IMR-90 (cell line): ENCODE measurements around the gene SURF1. TPM values are rescaled to one million over a fixed set of nuclear protein-coding genes. Genes with fewer than 3 reads are reported as not detected.

Source experiments
- ATAC-seq: fragments of 200-7000 bp; cut with Tn5 transposase; 2 replicates; pipeline ENCODE4 v1.9.1; 2020; ENCODE audit warnings: low read depth, mild to moderate bottlenecking, moderate library complexity
- BruUV-seq: library from RNA; stranded (reverse); fragments of 400-500 nt; replicated peaks from 2 replicates; lab custom pipeline; 2021; lab: Mats Ljungman, UMichigan
- CTCF ChIA-PET: fragments of 300-600 bp; formaldehyde crosslinking; extraction: SDS; loops from one replicate; lab custom pipeline; 2021; ENCODE audit warnings: antibody characterized with exemption; lab: Yijun Ruan, JAX
- POLR2A ChIA-PET: fragments of 300-600 bp; sonication (Branson Sonifier 250); formaldehyde crosslinking; loops from one replicate; lab custom pipeline; 2022; ENCODE audit warnings: antibody characterized with exemption; ENCODE audit not compliant: unreplicated experiment; lab: Charles Lee
- DNase-seq: peaks from one replicate; pipeline ENCODE4 v3.0.0; 2013
- H2AFZ ChIP-seq: replicated peaks from 2 replicates; pipeline ENCODE3; 2013; ENCODE audit warnings: low read length, mild to moderate bottlenecking; ENCODE audit not compliant: poor library complexity
- H2AK5ac ChIP-seq: 2 replicates; pipeline ENCODE4 v1.6.1; 2013; ENCODE audit warnings: low read depth, low read length, inconsistent platforms
- H2AK9ac ChIP-seq: replicated peaks from 2 replicates; pipeline ENCODE3; 2013; ENCODE audit warnings: mild to moderate bottlenecking, low read depth, low read length, moderate library complexity; ENCODE audit not compliant: poor library complexity
- H2BK120ac ChIP-seq: 2 replicates; pipeline ENCODE4 v1.6.1; 2013; ENCODE audit warnings: low read depth, low read length, inconsistent platforms
- H2BK15ac ChIP-seq: 3 replicates; pipeline ENCODE4 v1.6.1; 2013; ENCODE audit warnings: low read depth, low read length, inconsistent platforms
- H2BK20ac ChIP-seq: 2 replicates; pipeline ENCODE4 v1.6.1; 2013; ENCODE audit warnings: low read depth, mild to moderate bottlenecking, inconsistent platforms, low read length, moderate library complexity
- H2BK5ac ChIP-seq: 2 replicates; pipeline ENCODE4 v1.6.1; 2013; ENCODE audit warnings: mild to moderate bottlenecking, low read depth, low read length, inconsistent platforms; ENCODE audit not compliant: poor library complexity, severe bottlenecking
- H3K14ac ChIP-seq: replicated peaks from 2 replicates; pipeline ENCODE4 v1.6.1; 2013; ENCODE audit warnings: low read depth, low read length, inconsistent platforms
- H3K18ac ChIP-seq: 2 replicates; pipeline ENCODE4 v1.6.1; 2013; ENCODE audit warnings: low read depth, low read length, control low read depth
- H3K23ac ChIP-seq: 2 replicates; pipeline ENCODE4 v1.6.1; 2013; ENCODE audit warnings: low read depth, low read length, inconsistent platforms
- H3K27ac ChIP-seq: 2 replicates; pipeline ENCODE4 v1.5.1; 2013; ENCODE audit warnings: mild to moderate bottlenecking, control low read depth, low read length; ENCODE audit not compliant: insufficient read depth
- H3K27me3 ChIP-seq: 2 replicates; pipeline ENCODE4 v1.6.1; 2013; ENCODE audit warnings: low read length; ENCODE audit not compliant: control insufficient read depth, insufficient read depth
- H3K36me3 ChIP-seq: 2 replicates; pipeline ENCODE4 v1.6.1; 2013; ENCODE audit warnings: low read length, mixed read lengths; ENCODE audit not compliant: control insufficient read depth, insufficient read depth
- H3K4ac ChIP-seq: 2 replicates; pipeline ENCODE4 v1.6.1; 2013; ENCODE audit warnings: low read depth, low read length, inconsistent platforms
- H3K4me1 ChIP-seq: 2 replicates; pipeline ENCODE4 v1.6.1; 2013; ENCODE audit warnings: low read length, mixed read lengths; ENCODE audit not compliant: control insufficient read depth, insufficient read depth
- H3K4me2 ChIP-seq: 2 replicates; pipeline ENCODE4 v1.6.1; 2013; ENCODE audit warnings: low read depth, mild to moderate bottlenecking, control low read depth, low read length, moderate library complexity
- H3K4me3 ChIP-seq: 2 replicates; pipeline ENCODE4 v1.5.1; 2013; ENCODE audit warnings: low read depth, mild to moderate bottlenecking, control low read depth, low read length, moderate library complexity; ENCODE audit not compliant: insufficient read depth
- H3K56ac ChIP-seq: 2 replicates; pipeline ENCODE4 v1.6.1; 2013; ENCODE audit warnings: low read length, inconsistent platforms; ENCODE audit not compliant: insufficient read depth; ENCODE audit errors: extremely low read depth
- H3K79me1 ChIP-seq, 2 experiments: 2 replicates each; pipeline ENCODE4 v1.6.1; 2013; ENCODE audit warnings: low read length in 2 of 2, inconsistent platforms in 1 of 2, low read depth in 1 of 2
- H3K9ac ChIP-seq: 2 replicates; pipeline ENCODE4 v1.6.1; 2013; ENCODE audit warnings: low read depth, low read length, control low read depth
- H3K9me1 ChIP-seq: 2 replicates; pipeline ENCODE4 v1.6.1; 2013; ENCODE audit warnings: low read length, inconsistent platforms; ENCODE audit not compliant: insufficient read depth
- H3K9me3 ChIP-seq: 2 replicates; pipeline ENCODE4 v1.6.1; 2013; ENCODE audit warnings: low read length; ENCODE audit not compliant: control insufficient read depth, insufficient read depth
- H4K20me1 ChIP-seq: 2 replicates; pipeline ENCODE4 v1.6.1; 2013; ENCODE audit warnings: low read length, inconsistent platforms; ENCODE audit not compliant: insufficient read depth
- H4K5ac ChIP-seq: 2 replicates; pipeline ENCODE4 v1.6.1; 2013; ENCODE audit warnings: mild to moderate bottlenecking, low read depth, low read length, control low read depth
- H4K8ac ChIP-seq, 2 experiments: 2 replicates each; pipeline ENCODE4 v1.6.1; 2013; ENCODE audit warnings: low read depth in 2 of 2, low read length in 2 of 2, control low read depth in 1 of 2, inconsistent platforms in 1 of 2
- H4K91ac ChIP-seq: 2 replicates; pipeline ENCODE4 v1.6.1; 2013; ENCODE audit warnings: low read depth, low read length, inconsistent platforms; ENCODE audit not compliant: insufficient read depth
- CEBPB ChIP-seq: IDR thresholded peaks from 2 replicates; pipeline ENCODE4 v1.6.1; 2012; ENCODE audit warnings: low read depth, low read length, improper control_type of control experiment
- MAFK ChIP-seq: IDR thresholded peaks from 2 replicates; pipeline ENCODE4 v1.6.1; 2012; ENCODE audit warnings: low read depth, low read length, improper control_type of control experiment
- MXI1 ChIP-seq: IDR thresholded peaks from 2 replicates; pipeline ENCODE4 v1.6.1; 2012; ENCODE audit warnings: low read depth, mild to moderate bottlenecking, low read length, moderate library complexity, borderline replicate concordance
- POLR2A ChIP-seq: IDR thresholded peaks from 2 replicates; pipeline ENCODE4 v1.6.1; 2012; ENCODE audit warnings: mild to moderate bottlenecking, low read depth, low read length
- RFX5 ChIP-seq: IDR thresholded peaks from 2 replicates; pipeline ENCODE4 v1.8.0; 2012; ENCODE audit warnings: low read depth, mild to moderate bottlenecking, low read length, moderate library complexity
- SMC3 ChIP-seq: fragments of 150-350 bp; IDR thresholded peaks from 2 replicates; pipeline ENCODE4 v1.6.1; 2016; ENCODE audit warnings: low read depth, mild to moderate bottlenecking, antibody characterized with exemption, low read length, moderate library complexity
- WGBS, 2 experiments: methylation state at CpG; one replicate each; pipeline versions ENCODE4 v1.1.5 to v1.1.7; 2013; ENCODE audit warnings: missing lambda C conversion rate in 2 of 2; ENCODE audit not compliant: insufficient read length in 1 of 2; ENCODE audit errors: extremely low coverage in 2 of 2; 5-methylcytosine and 5-hydroxymethylcytosine counted together
- dilution Hi-C: fragments of 300-500 bp; cut with HindIII; formaldehyde crosslinking; loops from one replicate; pipeline ENCODE4 v1.14.3; 2018; ENCODE audit warnings: low sequenced_read_pairs; ENCODE audit not compliant: unreplicated experiment
- in situ Hi-C: fragments of 300-500 bp; cut with MboI; formaldehyde crosslinking; loops from 3 replicates; pipeline ENCODE4 v1.14.3; 2019; ENCODE audit warnings: low sequenced_read_pairs, inconsistent platforms, mixed read lengths
- intact Hi-C: fragments of 100-400 bp; cut with micrococcal nuclease; formaldehyde crosslinking; loops from 2 replicates; pipeline ENCODE4 v1.10.0; 2022
- polyA plus RNA-seq, 3 experiments: library from polyadenylated mRNA; depleted of rRNA; stranded (reverse); fragments of >200 nt; gene quantifications; 2 replicates each; pipeline ENCODE4 v1.2.3, GENCODE V29; 2012; ENCODE audit warnings: low replicate concordance in 1 of 3
- total RNA-seq: library from RNA; depleted of rRNA; stranded (reverse); fragments of >200 nt; gene quantifications from 2 replicates; pipeline ENCODE4 v1.2.3, GENCODE V29; 2012
- TF ChIP-seq, protein P1 (sequence below): fragments of 150-350 bp; IDR thresholded peaks from 2 replicates; pipeline ENCODE4 v1.6.1; 2017; ENCODE audit warnings: mild to moderate bottlenecking, antibody characterized with exemption, low read length, low read depth

SURF1 gene
- total and polyA plus RNA-seq, 2 of the 4 experiments (the other 2 are of a cell fraction): 15.1 to 24.5 TPM

DNA sequence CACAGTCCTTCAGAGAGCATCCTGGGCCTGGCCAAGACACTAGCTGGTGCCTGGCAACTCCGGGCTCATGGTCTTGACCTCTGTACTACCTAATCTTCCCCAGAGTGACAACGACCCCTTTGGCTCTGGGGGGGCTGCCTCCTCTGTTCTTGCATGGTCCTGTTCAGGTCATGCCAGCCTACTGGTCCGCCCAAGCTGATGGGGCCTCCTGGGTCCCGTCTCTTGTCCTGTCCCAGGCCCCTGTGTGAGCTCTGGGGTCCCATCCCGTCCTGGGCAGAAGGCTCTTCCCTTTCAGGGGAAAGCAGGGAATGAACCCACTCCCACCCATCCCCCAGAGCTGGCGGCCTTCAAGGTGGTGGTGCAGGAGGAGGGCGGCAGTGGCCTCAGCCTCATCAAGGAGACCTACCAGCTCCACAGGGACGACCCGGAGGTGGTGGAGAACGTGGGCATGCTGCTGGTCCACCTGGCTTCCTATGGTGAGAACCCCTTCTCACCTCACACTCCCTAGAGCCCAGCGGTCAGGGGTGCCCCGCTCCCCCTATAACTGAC is 48.2 kb upstream of the SURF1 start:
- intact Hi-C loops (loop anchor here (5.0 kb wide), 1 partner anchor 588 kb away; the partner anchor contains the start of gene VAV2), dilution Hi-C loops (no loop called here), in situ Hi-C loops (loop anchor here (10.0 kb wide), 2 partner anchors 80 to 320 kb away; no protein-coding TSS in a partner anchor)
- Histone ChIP-seq H2AK5ac (no peak overlapping the region), H2AK9ac (peak overlapping the region; percentile 40), H4K8ac (no peak overlapping the region), H2BK20ac (no peak overlapping the region), H3K9me1 (0 out of 2 replicates have a peak, but pooled peaks cover 4% of the 10 kb centered on the region), H3K9ac (no peak overlapping the region), H3K4me2 (no peak overlapping the region), H3K9me3 (no peaks in the 10 kb centered on the region), H4K20me1 (peaks cover 17% of the 10 kb centered on the region; the same call in 1 of the 2 replicates), H3K56ac (no peak overlapping the region), H2BK120ac (no peak overlapping the region), H3K23ac (no peak overlapping the region), H2BK5ac (no peak overlapping the region), H3K14ac (no peak overlapping the region), H3K4me1 (peaks cover 2% of the 10 kb centered on the region; the same call in 1 of the 2 replicates), H3K4me3 (no peak overlapping the region), H3K18ac (no peak overlapping the region), H3K79me1 (peaks cover 0 to 22% of the 10 kb centered on the region in 2 experiments; a peak in 2 of 4 replicates), H3K36me3 (peaks cover 28% of the 10 kb centered on the region), H2AFZ (no peak overlapping the region), H4K5ac (no peak overlapping the region), H3K4ac (no peak overlapping the region), H2BK15ac (no peak overlapping the region), H3K27me3 (no peaks in the 10 kb centered on the region), H3K27ac (no peak overlapping the region), H4K91ac (no peak overlapping the region)
- WGBS, 2 experiments: 83% methylated on average over 2 of the region's 12 CpGs; no CpG with 5 or more reads in 1 of the 2 experiments
- POLR2A ChIA-PET: no interaction called here
- ATAC-seq (no peak), DNase-seq (no peak)
- no TSS peak for BruUV-seq
- no peak for TF ChIP-seq CEBPB
- no peak for TF ChIP-seq MXI1
- TF ChIP-seq RFX5: no peak
- no peak for TF ChIP-seq POLR2A
- TF ChIP-seq, protein P1, sequence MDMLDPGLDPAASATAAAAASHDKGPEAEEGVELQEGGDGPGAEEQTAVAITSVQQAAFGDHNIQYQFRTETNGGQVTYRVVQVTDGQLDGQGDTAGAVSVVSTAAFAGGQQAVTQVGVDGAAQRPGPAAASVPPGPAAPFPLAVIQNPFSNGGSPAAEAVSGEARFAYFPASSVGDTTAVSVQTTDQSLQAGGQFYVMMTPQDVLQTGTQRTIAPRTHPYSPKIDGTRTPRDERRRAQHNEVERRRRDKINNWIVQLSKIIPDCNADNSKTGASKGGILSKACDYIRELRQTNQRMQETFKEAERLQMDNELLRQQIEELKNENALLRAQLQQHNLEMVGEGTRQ: no peak
- TF ChIP-seq MAFK: no peak
- no peak for TF ChIP-seq SMC3
- CTCF ChIA-PET: no interaction called here
